K562 (cell line): ENCODE results near the gene MDK. TPM values are rescaled to one million over a fixed set of nuclear protein-coding genes. Genes with fewer than 3 reads are reported as not detected.
A peak's percentile ranks its signal among the peaks of the same experiment; 100 is the strongest.

Source experiments
- CBFA2T3 ChIP-seq: fragments of 450-650 bp; IDR thresholded peaks from 2 replicates; pipeline ENCODE4 v1.6.1; 2017
- ELF1 ChIP-seq: fragments of 200-800 bp; sonication (Bioruptor generic); IDR thresholded peaks from 2 replicates; pipeline ENCODE4 v1.6.1; 2016; ENCODE audit warnings: missing genetic modification characterization, missing compliant biosample characterization
- HEY1 ChIP-seq: fragments of 250-450 bp; sonication (Bioruptor Pico); IDR thresholded peaks from 2 replicates; pipeline ENCODE4 v1.5.0; 2020; ENCODE audit warnings: mild to moderate bottlenecking, moderate library complexity, borderline replicate concordance
- KDM1A ChIP-seq, 2 experiments: fragments of 450-650 bp; IDR thresholded peaks; 2 replicates each; pipeline ENCODE4 v1.6.1; 2016; ENCODE audit warnings: mild to moderate bottlenecking in 2 of 2
- LEF1 ChIP-seq: fragments of 450-650 bp; IDR thresholded peaks from 2 replicates; pipeline ENCODE4 v1.6.1; 2016; ENCODE audit warnings: mild to moderate bottlenecking
- MTA2 ChIP-seq: fragments of 450-650 bp; IDR thresholded peaks from 2 replicates; pipeline ENCODE4 v1.6.1; 2016; ENCODE audit warnings: low read depth
- RAD51 ChIP-seq: fragments of 450-650 bp; IDR thresholded peaks from 2 replicates; pipeline ENCODE4 v1.7.1; 2016; ENCODE audit warnings: low read depth, mild to moderate bottlenecking, borderline replicate concordance
- SIN3B ChIP-seq: fragments of 450-650 bp; IDR thresholded peaks from 2 replicates; pipeline ENCODE4 v1.6.1; 2017; ENCODE audit warnings: low read depth, mild to moderate bottlenecking, moderate library complexity
- TCF7 ChIP-seq: sonication (generic); IDR thresholded peaks from 2 replicates; pipeline ENCODE4 v1.6.1; 2016; ENCODE audit warnings: antibody characterized with exemption, borderline replicate concordance
- XRCC3 ChIP-seq: fragments of 450-650 bp; IDR thresholded peaks from 2 replicates; pipeline ENCODE4 v1.6.1; 2017; ENCODE audit warnings: mild to moderate bottlenecking, moderate library complexity
- ZFPM2 ChIP-seq: fragments of 250-450 bp; sonication (Bioruptor Pico); IDR thresholded peaks from 2 replicates; pipeline ENCODE4 v1.5.1; 2022; ENCODE audit warnings: mild to moderate bottlenecking
- ZNF24 ChIP-seq: fragments of 450-650 bp; IDR thresholded peaks from 2 replicates; pipeline ENCODE4 v1.6.1; 2016
- ZNF3 ChIP-seq: fragments of 250-450 bp; sonication (Bioruptor Pico); IDR thresholded peaks from 2 replicates; pipeline ENCODE4 v1.5.0; 2021; ENCODE audit warnings: mild to moderate bottlenecking, moderate library complexity
- ZNF57 ChIP-seq: fragments of 450-650 bp; formaldehyde crosslinking; IDR thresholded peaks from 2 replicates; pipeline ENCODE4 v1.4.0; 2020; ENCODE audit warnings: mild to moderate bottlenecking, moderate library complexity
- ZNF717 ChIP-seq: fragments of 250-450 bp; sonication (Bioruptor Pico); IDR thresholded peaks from 2 replicates; pipeline ENCODE4 v1.5.0; 2021
- polyA plus RNA-seq, 8 experiments: library from polyadenylated mRNA; depleted of rRNA in 4 of 8; stranded (reverse) in 5 of 8; unstranded in 3 of 8; fragments of >200 nt; fragmentation: Nextera tagmentation in 2 of 8; fragmentation: Illumina TruSeq in 1 of 8; extraction: Ambion mirVana in 2 of 8; extraction: Trizol in 1 of 8; gene quantifications; 2 replicates each; pipeline versions ENCODE4 v1.2.1 to v1.2.3, GENCODE V29; 2011 to 2014; ENCODE audit warnings: inconsistent platforms in 1 of 8, missing spikeins in 1 of 8
- total RNA-seq, 7 experiments: library from RNA; depleted of rRNA in 6 of 7; stranded (reverse); fragments of >200 nt in 6 of 7; fragmentation: Illumina TruSeq in 2 of 7; extraction: Trizol in 2 of 7; gene quantifications; 2 replicates each; pipeline versions ENCODE4 v1.2.1 to v1.2.3, GENCODE V29; 2011 to 2021; ENCODE audit warnings: low replicate concordance in 1 of 7
- TF ChIP-seq, protein P1 (sequence below): fragments of 250-450 bp; sonication (Bioruptor Pico); IDR thresholded peaks from 2 replicates; pipeline ENCODE4 v1.4.0; 2020; ENCODE audit warnings: mild to moderate bottlenecking
- TF ChIP-seq, protein P2 (sequence below), 3 experiments: IDR thresholded peaks in 2 of 3; conservative IDR thresholded peaks in 1 of 3; 2 replicates each; pipeline ENCODE4 v1.5.1; 2011 to 2012; ENCODE audit warnings: low read length in 3 of 3, mild to moderate bottlenecking in 3 of 3, control low read depth in 2 of 3, improper control_type of control experiment in 1 of 3, inconsistent platforms in 1 of 3, low read depth in 1 of 3, mixed read lengths in 1 of 3, moderate library complexity in 1 of 3; ENCODE audit not compliant: insufficient read depth in 2 of 3
- TF ChIP-seq, protein P3 (sequence below): sonication (generic); formaldehyde crosslinking; IDR thresholded peaks from 2 replicates; pipeline ENCODE4 v1.8.1; 2023; ENCODE audit warnings: mild to moderate bottlenecking, missing genetic modification reagents
- TF ChIP-seq, protein P4 (sequence below): fragments of 150-350 bp; conservative IDR thresholded peaks from 2 replicates; pipeline ENCODE4 v1.6.1; 2014; ENCODE audit warnings: low read length
- TF ChIP-seq, protein P5 (sequence below): sonication (generic); formaldehyde crosslinking; IDR thresholded peaks from 2 replicates; pipeline ENCODE4 v1.8.0; 2022; ENCODE audit warnings: mild to moderate bottlenecking, missing genetic modification reagents
- TF ChIP-seq, protein P6 (sequence below): fragments of 250-450 bp; sonication (Bioruptor Pico); IDR thresholded peaks from 2 replicates; pipeline ENCODE4 v1.4.0; 2020

MDK gene
- total and polyA plus RNA-seq, 9 of the 15 experiments (the other 6 are each of a cell fraction or from before 2014, with no cell fraction given), result 20.7 to 700 (median 350) TPM

DNA sequence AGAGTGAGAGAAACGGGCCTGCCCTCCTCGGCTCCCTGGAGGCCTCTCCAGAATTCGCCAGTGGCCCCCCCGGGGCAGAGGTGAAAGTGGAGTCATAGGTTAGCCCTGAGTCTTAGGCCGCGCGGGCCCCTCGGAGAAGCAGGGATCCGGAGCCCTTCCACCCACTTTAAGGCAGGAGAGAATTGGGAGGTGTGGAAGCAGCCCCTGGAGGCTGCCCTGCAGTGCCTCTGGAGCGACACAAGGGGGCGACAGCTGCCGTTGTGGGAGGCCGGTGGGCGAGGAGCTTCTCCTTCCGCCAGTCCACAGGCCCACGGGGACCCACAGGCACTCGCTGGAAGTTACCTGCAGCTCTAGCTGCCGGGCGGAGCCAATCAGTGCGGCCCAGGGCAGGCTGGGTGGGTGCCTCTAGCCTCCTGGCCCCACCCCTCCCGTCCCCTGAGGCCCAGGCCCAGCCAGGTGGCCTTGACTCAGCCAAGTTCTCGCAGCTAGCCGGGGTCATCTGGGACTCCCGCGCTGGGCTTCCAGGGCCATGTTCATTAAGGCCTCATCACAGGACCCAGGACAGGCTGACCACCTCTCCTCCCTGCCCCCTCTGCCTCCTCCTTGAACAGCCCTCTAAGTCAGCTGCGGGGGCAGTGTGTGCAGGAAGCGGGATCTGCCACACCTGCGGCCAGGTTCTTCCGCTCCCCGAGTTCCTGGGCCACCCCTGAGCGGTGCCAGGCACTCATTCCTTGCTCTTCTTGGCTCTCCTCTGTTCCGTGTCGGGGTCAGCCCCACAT is 29.2 kb upstream of the MDK start (continued):
- TF ChIP-seq, protein P1, sequence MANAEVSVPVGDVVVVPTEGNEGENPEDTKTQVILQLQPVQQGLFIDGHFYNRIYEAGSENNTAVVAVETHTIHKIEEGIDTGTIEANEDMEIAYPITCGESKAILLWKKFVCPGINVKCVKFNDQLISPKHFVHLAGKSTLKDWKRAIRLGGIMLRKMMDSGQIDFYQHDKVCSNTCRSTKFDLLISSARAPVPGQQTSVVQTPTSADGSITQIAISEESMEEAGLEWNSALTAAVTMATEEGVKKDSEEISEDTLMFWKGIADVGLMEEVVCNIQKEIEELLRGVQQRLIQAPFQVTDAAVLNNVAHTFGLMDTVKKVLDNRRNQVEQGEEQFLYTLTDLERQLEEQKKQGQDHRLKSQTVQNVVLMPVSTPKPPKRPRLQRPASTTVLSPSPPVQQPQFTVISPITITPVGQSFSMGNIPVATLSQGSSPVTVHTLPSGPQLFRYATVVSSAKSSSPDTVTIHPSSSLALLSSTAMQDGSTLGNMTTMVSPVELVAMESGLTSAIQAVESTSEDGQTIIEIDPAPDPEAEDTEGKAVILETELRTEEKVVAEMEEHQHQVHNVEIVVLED (CRISPR knock-in tag), result no peak
- TF ChIP-seq ZNF3 (CRISPR knock-in tag), result no peak
- TF ChIP-seq HEY1, result no peak
- TF ChIP-seq, protein P2, sequence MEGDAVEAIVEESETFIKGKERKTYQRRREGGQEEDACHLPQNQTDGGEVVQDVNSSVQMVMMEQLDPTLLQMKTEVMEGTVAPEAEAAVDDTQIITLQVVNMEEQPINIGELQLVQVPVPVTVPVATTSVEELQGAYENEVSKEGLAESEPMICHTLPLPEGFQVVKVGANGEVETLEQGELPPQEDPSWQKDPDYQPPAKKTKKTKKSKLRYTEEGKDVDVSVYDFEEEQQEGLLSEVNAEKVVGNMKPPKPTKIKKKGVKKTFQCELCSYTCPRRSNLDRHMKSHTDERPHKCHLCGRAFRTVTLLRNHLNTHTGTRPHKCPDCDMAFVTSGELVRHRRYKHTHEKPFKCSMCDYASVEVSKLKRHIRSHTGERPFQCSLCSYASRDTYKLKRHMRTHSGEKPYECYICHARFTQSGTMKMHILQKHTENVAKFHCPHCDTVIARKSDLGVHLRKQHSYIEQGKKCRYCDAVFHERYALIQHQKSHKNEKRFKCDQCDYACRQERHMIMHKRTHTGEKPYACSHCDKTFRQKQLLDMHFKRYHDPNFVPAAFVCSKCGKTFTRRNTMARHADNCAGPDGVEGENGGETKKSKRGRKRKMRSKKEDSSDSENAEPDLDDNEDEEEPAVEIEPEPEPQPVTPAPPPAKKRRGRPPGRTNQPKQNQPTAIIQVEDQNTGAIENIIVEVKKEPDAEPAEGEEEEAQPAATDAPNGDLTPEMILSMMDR (IDR thresholded peaks at IDR 0.05 in 2 of 3, conservative IDR thresholded peaks at IDR 0.05 in 1 of 3; ENCODE audit: insufficient read depth in 2 of 3, low read depth in 1 of 3, low read length in 3 of 3), result peak; percentile 93 to 96 (median 94)
- no peak for TF ChIP-seq ZNF57 (CRISPR knock-in tag)
- no peak for TF ChIP-seq ZFPM2
- peak; percentile 78; the same call in 1 of the 2 replicates for TF ChIP-seq SIN3B
- no peak for TF ChIP-seq CBFA2T3
- TF ChIP-seq RAD51, result no peak
- no peak for TF ChIP-seq ZNF717 (CRISPR knock-in tag)
- no peak for TF ChIP-seq XRCC3
- TF ChIP-seq LEF1, result no peak
- TF ChIP-seq, protein P3, sequence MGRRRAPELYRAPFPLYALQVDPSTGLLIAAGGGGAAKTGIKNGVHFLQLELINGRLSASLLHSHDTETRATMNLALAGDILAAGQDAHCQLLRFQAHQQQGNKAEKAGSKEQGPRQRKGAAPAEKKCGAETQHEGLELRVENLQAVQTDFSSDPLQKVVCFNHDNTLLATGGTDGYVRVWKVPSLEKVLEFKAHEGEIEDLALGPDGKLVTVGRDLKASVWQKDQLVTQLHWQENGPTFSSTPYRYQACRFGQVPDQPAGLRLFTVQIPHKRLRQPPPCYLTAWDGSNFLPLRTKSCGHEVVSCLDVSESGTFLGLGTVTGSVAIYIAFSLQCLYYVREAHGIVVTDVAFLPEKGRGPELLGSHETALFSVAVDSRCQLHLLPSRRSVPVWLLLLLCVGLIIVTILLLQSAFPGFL (CRISPR knock-in tag), result no peak
- TF ChIP-seq, protein P4, sequence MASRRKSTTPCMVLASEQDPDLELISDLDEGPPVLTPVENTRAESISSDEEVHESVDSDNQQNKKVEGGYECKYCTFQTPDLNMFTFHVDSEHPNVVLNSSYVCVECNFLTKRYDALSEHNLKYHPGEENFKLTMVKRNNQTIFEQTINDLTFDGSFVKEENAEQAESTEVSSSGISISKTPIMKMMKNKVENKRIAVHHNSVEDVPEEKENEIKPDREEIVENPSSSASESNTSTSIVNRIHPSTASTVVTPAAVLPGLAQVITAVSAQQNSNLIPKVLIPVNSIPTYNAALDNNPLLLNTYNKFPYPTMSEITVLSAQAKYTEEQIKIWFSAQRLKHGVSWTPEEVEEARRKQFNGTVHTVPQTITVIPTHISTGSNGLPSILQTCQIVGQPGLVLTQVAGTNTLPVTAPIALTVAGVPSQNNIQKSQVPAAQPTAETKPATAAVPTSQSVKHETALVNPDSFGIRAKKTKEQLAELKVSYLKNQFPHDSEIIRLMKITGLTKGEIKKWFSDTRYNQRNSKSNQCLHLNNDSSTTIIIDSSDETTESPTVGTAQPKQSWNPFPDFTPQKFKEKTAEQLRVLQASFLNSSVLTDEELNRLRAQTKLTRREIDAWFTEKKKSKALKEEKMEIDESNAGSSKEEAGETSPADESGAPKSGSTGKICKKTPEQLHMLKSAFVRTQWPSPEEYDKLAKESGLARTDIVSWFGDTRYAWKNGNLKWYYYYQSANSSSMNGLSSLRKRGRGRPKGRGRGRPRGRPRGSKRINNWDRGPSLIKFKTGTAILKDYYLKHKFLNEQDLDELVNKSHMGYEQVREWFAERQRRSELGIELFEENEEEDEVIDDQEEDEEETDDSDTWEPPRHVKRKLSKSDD, result no peak
- TF ChIP-seq, protein P5, sequence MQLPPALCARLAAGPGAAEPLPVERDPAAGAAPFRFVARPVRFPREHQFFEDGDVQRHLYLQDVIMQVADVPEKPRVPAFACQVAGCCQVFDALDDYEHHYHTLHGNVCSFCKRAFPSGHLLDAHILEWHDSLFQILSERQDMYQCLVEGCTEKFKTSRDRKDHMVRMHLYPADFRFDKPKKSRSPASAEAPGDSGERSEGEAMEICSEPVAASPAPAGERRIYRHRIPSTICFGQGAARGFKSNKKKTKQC (CRISPR knock-in tag), result no peak
- TF ChIP-seq ZNF24, result no peak
- TF ChIP-seq ELF1 (tag), result no peak
- TF ChIP-seq MTA2, result no peak
- no peak for TF ChIP-seq KDM1A (IDR thresholded peaks at IDR 0.05)
- TF ChIP-seq, protein P6, sequence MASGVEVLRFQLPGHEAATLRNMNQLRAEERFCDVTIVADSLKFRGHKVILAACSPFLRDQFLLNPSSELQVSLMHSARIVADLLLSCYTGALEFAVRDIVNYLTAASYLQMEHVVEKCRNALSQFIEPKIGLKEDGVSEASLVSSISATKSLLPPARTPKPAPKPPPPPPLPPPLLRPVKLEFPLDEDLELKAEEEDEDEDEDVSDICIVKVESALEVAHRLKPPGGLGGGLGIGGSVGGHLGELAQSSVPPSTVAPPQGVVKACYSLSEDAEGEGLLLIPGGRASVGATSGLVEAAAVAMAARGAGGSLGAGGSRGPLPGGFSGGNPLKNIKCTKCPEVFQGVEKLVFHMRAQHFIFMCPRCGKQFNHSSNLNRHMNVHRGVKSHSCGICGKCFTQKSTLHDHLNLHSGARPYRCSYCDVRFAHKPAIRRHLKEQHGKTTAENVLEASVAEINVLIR (CRISPR knock-in tag), result no peak
- TF ChIP-seq TCF7, result no peak
